C4-2B (cell line): Measurements from ENCODE around the gene OPRD1.

Experiments
- H3K27ac ChIP-seq: fragments of 450-650 bp; 2 replicates; pipeline ENCODE4 v1.5.1; 2017
- ZFX ChIP-seq: fragments of 450-650 bp; IDR thresholded peaks from 2 replicates; pipeline ENCODE4 v1.6.1; 2017
- TF ChIP-seq, protein P1 (sequence below): fragments of 450-650 bp; conservative IDR thresholded peaks from 2 replicates; pipeline ENCODE4 v1.5.1; 2017; ENCODE audit warnings: mild to moderate bottlenecking

OPRD1 gene

DNA sequence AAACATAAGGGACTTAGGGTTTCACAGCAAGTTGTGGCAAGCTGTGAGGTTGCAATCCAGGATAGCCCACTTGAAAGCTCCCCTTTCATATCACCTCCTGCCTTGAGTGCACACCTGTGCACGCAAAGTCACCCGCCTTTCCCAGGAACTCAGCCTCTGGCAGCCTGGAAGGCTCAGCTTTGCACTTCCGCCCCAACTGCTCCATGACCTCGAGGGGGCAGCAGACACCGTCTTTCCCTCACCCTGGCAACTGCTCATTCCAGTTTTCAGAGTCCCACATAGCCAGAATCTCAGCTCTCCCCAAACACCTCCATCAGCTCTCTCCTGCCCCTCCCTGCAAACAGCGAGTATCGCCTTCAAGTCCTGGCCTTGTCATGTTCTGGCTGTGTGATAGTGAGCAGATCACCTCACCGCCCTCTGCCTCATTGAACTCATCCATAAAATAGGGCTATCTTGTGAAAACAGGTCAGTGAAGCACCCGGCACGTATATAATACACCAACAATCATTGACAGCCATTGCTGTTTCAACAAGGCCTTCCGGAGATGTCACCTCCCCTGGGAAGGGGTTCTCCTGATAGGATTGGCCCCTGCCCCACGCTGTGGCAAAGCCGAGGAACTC is 70.1 kb downstream of the OPRD1 start:
- TF ChIP-seq, protein P1, sequence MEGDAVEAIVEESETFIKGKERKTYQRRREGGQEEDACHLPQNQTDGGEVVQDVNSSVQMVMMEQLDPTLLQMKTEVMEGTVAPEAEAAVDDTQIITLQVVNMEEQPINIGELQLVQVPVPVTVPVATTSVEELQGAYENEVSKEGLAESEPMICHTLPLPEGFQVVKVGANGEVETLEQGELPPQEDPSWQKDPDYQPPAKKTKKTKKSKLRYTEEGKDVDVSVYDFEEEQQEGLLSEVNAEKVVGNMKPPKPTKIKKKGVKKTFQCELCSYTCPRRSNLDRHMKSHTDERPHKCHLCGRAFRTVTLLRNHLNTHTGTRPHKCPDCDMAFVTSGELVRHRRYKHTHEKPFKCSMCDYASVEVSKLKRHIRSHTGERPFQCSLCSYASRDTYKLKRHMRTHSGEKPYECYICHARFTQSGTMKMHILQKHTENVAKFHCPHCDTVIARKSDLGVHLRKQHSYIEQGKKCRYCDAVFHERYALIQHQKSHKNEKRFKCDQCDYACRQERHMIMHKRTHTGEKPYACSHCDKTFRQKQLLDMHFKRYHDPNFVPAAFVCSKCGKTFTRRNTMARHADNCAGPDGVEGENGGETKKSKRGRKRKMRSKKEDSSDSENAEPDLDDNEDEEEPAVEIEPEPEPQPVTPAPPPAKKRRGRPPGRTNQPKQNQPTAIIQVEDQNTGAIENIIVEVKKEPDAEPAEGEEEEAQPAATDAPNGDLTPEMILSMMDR: peak; percentile 96
- no peak for TF ChIP-seq ZFX
- no peak overlapping the region for H3K27ac ChIP-seq

DNA sequence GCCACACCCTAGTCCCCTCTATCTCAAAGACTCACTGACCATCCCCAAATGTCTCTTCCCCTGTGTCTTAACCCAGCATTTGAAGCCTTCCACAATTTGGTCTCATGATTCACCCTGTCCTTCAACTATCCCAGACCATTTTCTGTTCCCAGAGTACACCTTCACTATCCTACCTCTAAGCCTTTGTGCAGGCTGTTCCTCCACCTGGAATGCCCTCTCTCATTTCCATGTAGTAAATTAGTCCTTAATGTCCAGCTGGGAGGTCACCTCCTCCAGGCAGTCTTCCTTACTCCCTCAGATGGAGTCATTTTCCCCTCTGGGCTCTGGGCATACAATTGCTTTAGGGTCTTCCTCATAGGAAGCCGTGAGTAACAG is 71.3 kb downstream of the OPRD1 start:
- H3K27ac ChIP-seq: no peak overlapping the region; the same call in 1 of the 2 replicates
- TF ChIP-seq ZFX: no peak
- TF ChIP-seq, protein P1: no peak

- TF ChIP-seq ZFX: no peak
- TF ChIP-seq, protein P1: no peak
- peak overlapping the region; percentile 79 for H3K27ac ChIP-seq
These were observed 73.5 kb downstream of the OPRD1 start for GRCh38 chr1:28885472-28885877.

- no peak for TF ChIP-seq ZFX
- TF ChIP-seq, protein P1: no peak
- H3K27ac ChIP-seq: peak overlapping the region; percentile 79
These were observed 74.2 kb downstream of the OPRD1 start for GRCh38 chr1:28885977-28886730.

- H3K27ac ChIP-seq: peak overlapping the region; percentile 74
- TF ChIP-seq, protein P1: no peak
These were observed 74.9 kb downstream of the OPRD1 start for GRCh38 chr1:28886731-28887418.

DNA sequence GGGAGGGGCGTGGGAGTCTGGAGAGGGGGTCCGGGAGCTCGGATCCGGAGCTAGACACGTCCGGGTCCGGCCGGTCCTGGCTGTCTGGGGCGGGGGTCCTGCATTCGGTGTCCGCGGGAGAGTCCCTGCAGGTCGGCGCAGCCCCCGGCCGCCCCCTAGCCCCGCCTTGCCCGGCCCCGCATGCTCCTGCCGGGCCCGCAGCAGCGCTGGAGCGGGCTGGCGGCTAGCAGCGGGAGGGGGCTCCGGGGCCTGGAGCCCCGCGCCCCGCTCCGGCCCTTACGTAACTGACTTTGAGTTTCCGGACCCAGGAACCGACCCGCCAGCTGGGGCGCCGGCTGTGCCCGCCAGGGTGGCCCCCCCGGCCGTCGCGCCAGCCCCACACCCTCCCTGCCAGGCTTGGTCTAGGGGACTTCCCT is 75.5 kb downstream of the OPRD1 start:
- H3K27ac ChIP-seq: peak overlapping the region; percentile 74
- TF ChIP-seq ZFX: peak; percentile 29; the same call in 1 of the 2 replicates
- TF ChIP-seq, protein P1: no peak
